T-cell (primary cell): ENCODE results near the gene DNASE1L1. TPM values are rescaled to one million over a fixed set of nuclear protein-coding genes. Genes with fewer than 3 reads are reported as not detected.
A peak's percentile ranks its signal among the peaks of the same experiment; 100 is the strongest.
"Not testable (repeated sequence)": the region's sequence is repeated elsewhere in the genome, so short reads cannot be mapped to it uniquely, and the experiment has no call there.

Experiments
- ATAC-seq, 4 experiments: fragments of 200-7000 bp in 3 of 4; fragments of 150-1000 bp in 1 of 4; cut with Tn5 transposase; replicated peaks in 1 of 4; 1 replicate in 3 of 4; 2 replicates in 1 of 4; pipeline ENCODE4 v1.10.0; 2021; ENCODE audit warnings: moderate library complexity in 3 of 4, mild to moderate bottlenecking in 2 of 4, moderate number of reproducible peaks in 1 of 4
- CTCF ChIA-PET, 2 donors: fragments of 300-600 bp; sonication (Branson Sonifier 250); formaldehyde crosslinking; loops; one replicate each; lab custom pipeline; 2022; ENCODE audit warnings: antibody characterized with exemption in 2 of 2; lab: Charles Lee
- POLR2A ChIA-PET, 2 donors: fragments of 300-600 bp; sonication (Branson Sonifier 250); formaldehyde crosslinking; loops; one replicate each; lab custom pipeline; 2022; ENCODE audit warnings: antibody characterized with exemption in 2 of 2; lab: Charles Lee
- DNase-seq, 35 experiments: peaks; one replicate each; pipeline versions ENCODE4 v3.0.0 to v3.0.0-alpha.2; 2013 to 2023
- H3K27ac ChIP-seq: one replicate; pipeline ENCODE4 v1.5.1; 2013; ENCODE audit warnings: low read length
- H3K27me3 ChIP-seq, 2 experiments: replicated peaks in 1 of 2; 1 replicate in 1 of 2; 2 replicates in 1 of 2; pipeline versions ENCODE4 v1.6.1 to v1.7.0; 2013; ENCODE audit warnings: low read length in 1 of 2, mixed read lengths in 1 of 2; ENCODE audit not compliant: control insufficient read depth in 2 of 2, insufficient read depth in 2 of 2; ENCODE audit errors: extremely low read depth in 1 of 2
- H3K36me3 ChIP-seq, 2 donors: 1 replicate in 1 of 2; 2 replicates in 1 of 2; pipeline versions ENCODE4 v1.6.1 to v1.7.0; 2013; ENCODE audit warnings: low read length in 1 of 2; ENCODE audit not compliant: control insufficient read depth in 2 of 2, insufficient read depth in 1 of 2; ENCODE audit errors: extremely low read depth in 1 of 2
- H3K4me1 ChIP-seq, 2 experiments: 1 replicate in 1 of 2; 2 replicates in 1 of 2; pipeline versions ENCODE4 v1.6.1 to v1.7.0; 2013; ENCODE audit warnings: low read length in 2 of 2, mixed read lengths in 1 of 2; ENCODE audit not compliant: insufficient read depth in 2 of 2, control insufficient read depth in 1 of 2; ENCODE audit errors: extremely low read depth in 1 of 2
- H3K4me3 ChIP-seq, 2 donors: 1 replicate in 1 of 2; 2 replicates in 1 of 2; pipeline versions ENCODE4 v1.5.1 to v1.7.0; 2013; ENCODE audit warnings: mild to moderate bottlenecking in 2 of 2, low read length in 1 of 2, moderate library complexity in 1 of 2; ENCODE audit not compliant: control insufficient read depth in 1 of 2; ENCODE audit errors: extremely low read depth in 1 of 2
- H3K9me3 ChIP-seq: 2 replicates; pipeline ENCODE4 v1.7.0; 2013
- H3K27ac Mint-ChIP-seq, 2 donors: one replicate each; pipeline ENCODE4 v1.8.0; 2020 to 2021; ENCODE audit warnings: mild to moderate bottlenecking in 2 of 2, mixed read lengths in 2 of 2
- H3K27me3 Mint-ChIP-seq, 2 donors: one replicate each; pipeline ENCODE4 v1.8.0; 2021 to 2022; ENCODE audit warnings: mixed read lengths in 2 of 2
- H3K36me3 Mint-ChIP-seq: one replicate; pipeline ENCODE4 v1.8.0; 2021; ENCODE audit warnings: mixed read lengths
- H3K4me1 Mint-ChIP-seq, 3 donors: one replicate each; pipeline ENCODE4 v1.8.0; 2020 to 2022; ENCODE audit warnings: mixed read lengths in 3 of 3, mild to moderate bottlenecking in 1 of 3
- H3K4me3 Mint-ChIP-seq, 3 donors: one replicate each; pipeline ENCODE4 v1.8.0; 2020 to 2022; ENCODE audit warnings: mild to moderate bottlenecking in 3 of 3, mixed read lengths in 3 of 3, moderate library complexity in 3 of 3
- H3K9me3 Mint-ChIP-seq, 3 donors: one replicate each; pipeline ENCODE4 v1.8.0; 2020 to 2022; ENCODE audit warnings: mixed read lengths in 3 of 3
- WGBS: methylation state at CpG from one replicate; pipeline ENCODE4 v1.1.5; 2013; ENCODE audit warnings: missing lambda C conversion rate; ENCODE audit not compliant: insufficient coverage; 5-methylcytosine and 5-hydroxymethylcytosine counted together
- total RNA-seq, 35 experiments: library from RNA in 6 of 35; stranded (reverse) in 6 of 35; fragments of 120-200 nt in 1 of 35; gene quantifications; one replicate each; pipeline versions ENCODE4 v1.2.1 to v1.2.4 and lab custom pipeline; 2013 to 2026

DNASE1L1 gene
- total RNA-seq, 5 donors from 2014 or later (not counting 1 experiment from before 2014, with no cell fraction given), result 22.6 to 31.3 (median 25.5) TPM

- CTCF ChIA-PET, result interaction anchor here (0.7 kb wide), 2 partner anchors 31 to 84 kb away, joined by 3 to 4 read pairs; no protein-coding TSS in a partner anchor
- DNase-seq, H3K27me3 Mint-ChIP-seq, ATAC-seq, POLR2A ChIA-PET, H3K9me3 Mint-ChIP-seq, H3K27ac ChIP-seq, H3K4me3 ChIP-seq, H3K9me3 ChIP-seq, H3K27me3 ChIP-seq, H3K27ac Mint-ChIP-seq: not testable (repeated sequence)
- H3K4me1 ChIP-seq, result peaks cover 3 to 32% of the 10 kb centered on the region in 2 experiments
- 100% methylated on average over 5 of the region's 17 CpGs for WGBS
- peaks cover 0 to 20% of the 10 kb centered on the region in 2 donors for H3K36me3 ChIP-seq
- Mint-ChIP-seq H3K36me3 (peaks cover 23% of the 10 kb centered on the region), H3K4me3 (peak overlapping the region; percentile 97 to 100 (median 99)), H3K4me1 (peaks cover 20 to 30% (median 22%) of the 10 kb centered on the region in 3 donors)
These were observed 12.7 kb downstream of the DNASE1L1 start for GRCh38 chrX:154396363-154396762.

- H3K27me3 Mint-ChIP-seq, H3K4me1 ChIP-seq, CTCF ChIA-PET, H3K9me3 Mint-ChIP-seq, H3K36me3 Mint-ChIP-seq, H3K27ac Mint-ChIP-seq, H3K27me3 ChIP-seq, H3K4me3 Mint-ChIP-seq, POLR2A ChIA-PET, H3K9me3 ChIP-seq, H3K4me3 ChIP-seq, H3K36me3 ChIP-seq, H3K4me1 Mint-ChIP-seq: not testable (repeated sequence)
- WGBS, result no CpG with 5 or more reads among the region's 121 CpGs
- peak in 2 of 35 experiments; percentile 36 to 56 for DNase-seq
- peak; percentile 74 to 82 (median 76) for ATAC-seq
- H3K27ac ChIP-seq, result peak overlapping the region; percentile 44
These were observed 19.0 kb downstream of the DNASE1L1 start for GRCh38 chrX:154389812-154390747.

GRCh38 chrX:154388649-154389048, 20.4 kb downstream of the DNASE1L1 start:
- H3K27me3 ChIP-seq, H3K4me1 Mint-ChIP-seq, H3K27me3 Mint-ChIP-seq, H3K27ac ChIP-seq, H3K4me3 Mint-ChIP-seq, H3K4me3 ChIP-seq, H3K9me3 Mint-ChIP-seq, H3K36me3 ChIP-seq, ATAC-seq, POLR2A ChIA-PET, CTCF ChIA-PET, H3K4me1 ChIP-seq, H3K9me3 ChIP-seq, H3K36me3 Mint-ChIP-seq, H3K27ac Mint-ChIP-seq, DNase-seq: not testable (repeated sequence)
- no CpG with 5 or more reads among the region's 16 CpGs for WGBS

- H3K27ac Mint-ChIP-seq, CTCF ChIA-PET, H3K36me3 Mint-ChIP-seq, DNase-seq, H3K4me1 ChIP-seq, H3K27ac ChIP-seq, H3K9me3 ChIP-seq, H3K4me1 Mint-ChIP-seq, H3K27me3 ChIP-seq, H3K9me3 Mint-ChIP-seq, POLR2A ChIA-PET, H3K27me3 Mint-ChIP-seq, H3K36me3 ChIP-seq, H3K4me3 Mint-ChIP-seq, H3K4me3 ChIP-seq: not testable (repeated sequence)
- ATAC-seq, result peak; percentile 17 to 24 (median 23)
- no CpG with 5 or more reads among the region's 20 CpGs for WGBS
These were observed 21.0 kb downstream of the DNASE1L1 start for GRCh38 chrX:154388094-154388493.

GRCh38 chrX:154384284-154384892, 24.7 kb downstream of the DNASE1L1 start:
- peaks cover 3 to 15% of the 10 kb centered on the region in 2 donors for H3K36me3 ChIP-seq
- H3K27me3 ChIP-seq, result no peaks in the 10 kb centered on the region
- Mint-ChIP-seq H3K27me3 (no peaks in the 10 kb centered on the region), H3K36me3 (no peaks in the 10 kb centered on the region), H3K9me3 (no peaks in the 10 kb centered on the region), H3K4me3 (no peak overlapping the region), H3K27ac (peak overlapping the region in 1 of 2 donors; percentile 64), H3K4me1 (peaks cover 12 to 15% (median 12%) of the 10 kb centered on the region in 3 donors)
- H3K9me3 ChIP-seq, result no peaks in the 10 kb centered on the region
- H3K27ac ChIP-seq, result no peak overlapping the region
- peaks cover 4 to 14% of the 10 kb centered on the region in 2 experiments for H3K4me1 ChIP-seq
- H3K4me3 ChIP-seq, result no peak overlapping the region
- POLR2A ChIA-PET, result interaction anchor here in 1 of 2 donors (0.5 kb wide), 1 partner anchor 160 kb away, joined by 3 read pairs; no protein-coding TSS in a partner anchor
- 90% methylated on average over 6 of the region's 8 CpGs for WGBS
- DNase-seq, result no peak
- ATAC-seq, result no peak
- CTCF ChIA-PET, result interaction anchor here in 1 of 2 donors (1.2 kb wide), 1 partner anchor 11 kb away, joined by 3 read pairs; no protein-coding TSS in a partner anchor
